ENCODE measurements around the gene SH3RF2. TPM values are rescaled to one million over a fixed set of nuclear protein-coding genes. Genes with fewer than 3 reads are reported as not detected.
"Not testable (repeated sequence)": the region's sequence is repeated elsewhere in the genome, so short reads cannot be mapped to it uniquely, and the experiment has no call there.

The SH3RF2 gene
- total and polyA plus RNA-seq, 10 donors: 0.04 to 0.44 (median 0.10) TPM; not detected in 2

DNA sequence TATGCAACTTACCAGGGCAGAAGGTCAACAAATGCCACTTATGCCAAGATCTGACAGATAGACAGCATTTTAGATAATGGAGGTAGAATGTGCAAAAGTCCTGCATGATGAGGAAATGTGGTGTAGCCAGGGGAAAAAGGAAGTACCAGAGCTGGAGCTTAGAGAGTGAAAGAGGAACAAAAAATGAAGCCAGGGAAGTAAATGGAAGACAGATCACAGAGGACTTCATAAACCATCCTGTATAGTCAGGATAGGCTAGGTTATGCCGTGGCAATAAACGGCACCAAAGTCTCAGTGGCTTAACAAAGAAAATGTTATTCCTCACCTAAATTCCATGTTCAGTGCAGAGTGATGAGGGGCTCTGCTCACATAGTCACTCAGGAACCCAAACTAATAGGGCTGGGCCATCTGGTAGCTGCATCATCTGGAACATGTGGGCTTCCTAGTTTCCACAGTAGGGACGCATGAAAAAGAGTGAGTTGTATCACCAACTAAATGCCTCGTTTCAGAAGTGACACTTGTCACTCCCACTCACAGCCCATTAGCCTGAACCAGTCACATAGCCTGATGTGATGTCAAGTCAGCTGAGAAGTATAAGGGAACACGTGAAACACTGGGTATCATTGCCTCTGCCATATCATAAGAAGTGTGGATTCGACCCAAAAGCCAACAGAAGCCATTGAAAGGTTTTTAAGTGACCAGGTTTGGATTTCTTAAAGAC, 70.3 kb downstream of the SH3RF2 start:
- H3K4me1 ChIP-seq: no peaks in the 10 kb centered on the region
- 68 to 86% (median 71%) methylated on average over 6 of the region's 6 CpGs for WGBS, 5 donors
- H3K27me3 ChIP-seq (replicated peaks in 1 of 7): no peaks in the 10 kb centered on the region
- no peak overlapping the region for H3K4me3 ChIP-seq
- DNase-seq: no peak
- H3K9me3 ChIP-seq: peaks cover 0 to 4% (median 0%) of the 10 kb centered on the region in 8 donors
- no peak overlapping the region for H3K27ac ChIP-seq
- TF ChIP-seq CTCF (IDR thresholded peaks at IDR 0.05 in 8 of 11, conservative IDR thresholded peaks at IDR 0.05 in 3 of 11): no peak
- TF ChIP-seq POLR2A (IDR thresholded peaks at IDR 0.05): no peak
- TF ChIP-seq POLR2AphosphoS5 (IDR thresholded peaks at IDR 0.05): no peak
- H3K36me3 ChIP-seq: no peaks in the 10 kb centered on the region
- intact Hi-C loops (cut with DNase I; ENCODE audit: low total_unique reads): no loop called here

DNA sequence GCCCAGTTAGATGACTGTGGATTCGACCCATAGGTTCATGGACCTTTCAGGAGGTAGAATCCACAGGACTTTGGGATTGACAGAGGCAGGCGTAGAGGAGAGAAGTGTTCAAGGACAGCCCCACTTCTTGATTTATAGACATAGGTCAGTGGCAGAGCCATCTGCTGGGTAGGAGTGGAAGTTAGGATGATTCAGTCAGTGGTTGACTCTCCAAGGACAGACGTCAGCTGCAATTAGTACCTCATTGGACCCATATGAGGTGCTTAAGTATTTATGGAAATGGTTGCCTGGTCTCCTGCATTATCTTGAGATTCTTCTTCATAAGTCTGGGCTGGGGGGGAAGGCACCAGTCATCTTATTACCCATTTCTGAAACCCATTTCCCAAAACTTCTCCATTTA, 70.9 kb downstream of the SH3RF2 start:
- intact Hi-C loops (cut with DNase I; ENCODE audit: low total_unique reads): no loop called here
- peaks cover 0 to 4% (median 0%) of the 10 kb centered on the region in 8 donors for H3K9me3 ChIP-seq
- no peak overlapping the region for H3K27ac ChIP-seq
- WGBS, 5 donors: 63 to 79% (median 64%) methylated on average over 3 of the region's 3 CpGs
- H3K4me3 ChIP-seq: no peak overlapping the region
- H3K36me3 ChIP-seq: no peaks in the 10 kb centered on the region
- no peak for DNase-seq
- H3K4me1 ChIP-seq: no peaks in the 10 kb centered on the region
- no peak for TF ChIP-seq POLR2A (IDR thresholded peaks at IDR 0.05)
- no peak for TF ChIP-seq POLR2AphosphoS5 (IDR thresholded peaks at IDR 0.05)
- no peak for TF ChIP-seq CTCF (IDR thresholded peaks at IDR 0.05 in 8 of 11, conservative IDR thresholded peaks at IDR 0.05 in 3 of 11)
- no peaks in the 10 kb centered on the region for H3K27me3 ChIP-seq (replicated peaks in 1 of 7)

GRCh38 chr5:146007989-146008388, 71.6 kb downstream of the SH3RF2 start:
- Histone ChIP-seq H3K36me3 (no peaks in the 10 kb centered on the region), H3K4me1 (no peaks in the 10 kb centered on the region), H3K9me3 (peaks cover 0 to 4% (median 0%) of the 10 kb centered on the region in 8 donors), H3K27me3 (replicated peaks in 1 of 7) (no peaks in the 10 kb centered on the region), H3K27ac (no peak overlapping the region), H3K4me3 (no peak overlapping the region)
- 74 to 95% (median 79%) methylated on average over 4 of the region's 4 CpGs for WGBS, 5 donors
- no peak for TF ChIP-seq POLR2AphosphoS5 (IDR thresholded peaks at IDR 0.05)
- no peak for TF ChIP-seq CTCF (IDR thresholded peaks at IDR 0.05 in 8 of 11, conservative IDR thresholded peaks at IDR 0.05 in 3 of 11)
- TF ChIP-seq POLR2A (IDR thresholded peaks at IDR 0.05): no peak
- no peak for DNase-seq
- intact Hi-C loops (cut with DNase I; ENCODE audit: low total_unique reads): no loop called here

- no peaks in the 10 kb centered on the region for H3K36me3 ChIP-seq
- TF ChIP-seq POLR2A (IDR thresholded peaks at IDR 0.05): no peak
- no peak for TF ChIP-seq CTCF (IDR thresholded peaks at IDR 0.05 in 8 of 11, conservative IDR thresholded peaks at IDR 0.05 in 3 of 11)
- TF ChIP-seq POLR2AphosphoS5 (IDR thresholded peaks at IDR 0.05): no peak
- H3K27me3 ChIP-seq (replicated peaks in 1 of 7): peaks cover 0 to 5% (median 0%) of the 10 kb centered on the region in 7 donors
- H3K9me3 ChIP-seq: peaks cover 0 to 4% (median 0%) of the 10 kb centered on the region in 8 donors
- intact Hi-C loops (cut with DNase I; ENCODE audit: low total_unique reads): no loop called here
- no peak overlapping the region for H3K4me3 ChIP-seq
- 65 to 85% (median 76%) methylated on average over 1 of the region's 1 CpG for WGBS, 5 donors
- DNase-seq: no peak
- H3K4me1 ChIP-seq: no peaks in the 10 kb centered on the region
- H3K27ac ChIP-seq: no peak overlapping the region
These were observed 72.6 kb downstream of the SH3RF2 start for GRCh38 chr5:146009020-146009419.

DNA sequence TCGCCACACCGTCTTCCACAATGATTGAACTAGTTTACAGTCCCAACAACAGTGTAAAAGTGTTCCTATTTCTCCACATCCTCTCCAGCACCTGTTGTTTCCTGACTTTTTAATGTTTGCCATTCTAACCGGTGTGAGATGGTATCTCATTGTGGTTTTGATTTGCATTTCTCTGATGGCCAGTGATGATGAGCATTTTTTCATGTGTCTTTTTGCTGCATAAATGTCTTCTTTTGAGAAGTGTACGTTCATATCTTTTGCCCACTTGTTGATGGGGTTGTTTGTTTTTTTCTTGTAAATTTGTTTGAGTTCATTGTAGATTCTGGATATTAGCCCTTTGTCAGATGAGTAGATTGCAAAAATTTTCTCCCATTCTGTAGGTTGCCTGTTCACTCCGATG, 74.1 kb downstream of the SH3RF2 start:
- H3K27me3 ChIP-seq (replicated peaks in 1 of 7); H3K4me1 ChIP-seq; DNase-seq; H3K9me3 ChIP-seq; H3K27ac ChIP-seq; H3K4me3 ChIP-seq; H3K36me3 ChIP-seq; intact Hi-C loops (cut with DNase I; ENCODE audit: low total_unique reads): not testable (repeated sequence)
- 67 to 90% (median 81%) methylated on average over 5 of the region's 5 CpGs for WGBS, 5 donors
